K562 (cell line): ENCODE results near the gene JMJD1C. TPM values are rescaled to one million over a fixed set of nuclear protein-coding genes. Genes with fewer than 3 reads are reported as not detected.

Source experiments
- ATAC-seq: fragments of 200-7000 bp; cut with Tn5 transposase; 3 replicates; pipeline ENCODE4 v1.9.1; 2020; ENCODE audit warnings: moderate library complexity
- BruUV-seq: library from RNA; stranded (reverse); fragments of 400-500 nt; replicated peaks from 2 replicates; lab custom pipeline; 2021; lab: Mats Ljungman, UMichigan
- CTCF ChIA-PET: fragments of 300-600 bp; formaldehyde crosslinking; extraction: SDS; loops from one replicate; lab custom pipeline; 2021; ENCODE audit warnings: low intra/inter-chr PET ratio; lab: Yijun Ruan, JAX
- POLR2A ChIA-PET: fragments of 300-600, 350-650 bp; sonication (Branson Sonifier 250); formaldehyde crosslinking; extraction: SDS; loops from one replicate; lab custom pipeline; 2021; ENCODE audit warnings: antibody characterized with exemption, inconsistent platforms; lab: Yijun Ruan, JAX
- DNase-seq, 4 experiments: peaks; one replicate each; pipeline versions ENCODE4 v3.0.0 to v3.0.0-alpha.2; 2011 to 2018; ENCODE audit warnings: low spot score in 3 of 4, mixed read lengths in 3 of 4; ENCODE audit errors: extremely low read depth in 1 of 4
- FAIRE-seq: peaks from 2 replicates; lab custom pipeline; 2011; peaks lifted over from hg19 to GRCh38; lab: Jason Lieb, UNC
- H2AFZ ChIP-seq: 2 replicates; pipeline ENCODE4 v1.6.0; 2011; ENCODE audit warnings: low read depth, low read length, control low read depth, inconsistent platforms
- H3K27ac ChIP-seq: fragments of 200-600 bp; 3 replicates; pipeline ENCODE4 v1.8.0; 2011; ENCODE audit warnings: low read depth, mild to moderate bottlenecking, control low read depth, inconsistent platforms, low read length, moderate library complexity, mixed read lengths; ENCODE audit errors: extremely low read depth
- H3K27me3 ChIP-seq, 2 experiments: fragments of 300-600 bp in 1 of 2; 2 replicates in 1 of 2; 3 replicates in 1 of 2; pipeline versions ENCODE4 v1.6.0 to v1.8.0; 2011; ENCODE audit warnings: inconsistent platforms in 2 of 2, low read length in 2 of 2, mild to moderate bottlenecking in 1 of 2, mixed read lengths in 1 of 2, moderate library complexity in 1 of 2; ENCODE audit not compliant: control insufficient read depth in 2 of 2, insufficient read depth in 2 of 2
- H3K36me3 ChIP-seq: fragments of 300-600 bp; 3 replicates; pipeline ENCODE4 v1.8.0; 2011; ENCODE audit warnings: mild to moderate bottlenecking, low read length, inconsistent platforms; ENCODE audit not compliant: control insufficient read depth, insufficient read depth
- H3K4me1 ChIP-seq, 2 experiments: fragments of 200-600 bp in 1 of 2; replicated peaks in 1 of 2; 2 replicates in 1 of 2; 3 replicates in 1 of 2; pipeline versions ENCODE4 v1.5.1 to v1.8.0; 2011; ENCODE audit warnings: inconsistent platforms in 2 of 2, low read length in 2 of 2, mild to moderate bottlenecking in 1 of 2, mixed read lengths in 1 of 2, moderate library complexity in 1 of 2; ENCODE audit not compliant: control insufficient read depth in 2 of 2, insufficient read depth in 2 of 2
- H3K4me2 ChIP-seq: 2 replicates; pipeline ENCODE4 v1.6.1; 2011; ENCODE audit warnings: low read length, control low read depth, inconsistent platforms, mixed read lengths; ENCODE audit not compliant: insufficient read depth
- H3K4me3 ChIP-seq: fragments of 200-600 bp; sonication (generic), shearing (Covaris generic); 2 replicates; pipeline ENCODE4 v1.5.1; 2016; ENCODE audit warnings: control low read depth, inconsistent platforms
- H3K79me2 ChIP-seq: fragments of 200-600 bp; 3 replicates; pipeline ENCODE4 v1.8.0; 2011; ENCODE audit warnings: low read length, inconsistent platforms; ENCODE audit not compliant: control insufficient read depth, insufficient read depth
- H3K9ac ChIP-seq, 2 experiments: 2 replicates each; pipeline versions ENCODE4 v1.6.0 to v1.6.1; 2011; ENCODE audit warnings: low read depth in 2 of 2, low read length in 2 of 2, control low read depth in 1 of 2, inconsistent platforms in 1 of 2, mild to moderate bottlenecking in 1 of 2, mixed read lengths in 1 of 2; ENCODE audit not compliant: insufficient read depth in 1 of 2
- H3K9me1 ChIP-seq: one replicate; pipeline ENCODE4 v1.6.0; 2011; ENCODE audit warnings: inconsistent platforms, mild to moderate bottlenecking, low read length, moderate library complexity; ENCODE audit not compliant: control insufficient read depth, insufficient read depth
- H3K9me3 ChIP-seq: replicated peaks from 2 replicates; pipeline ENCODE4 v1.5.1; 2011; ENCODE audit warnings: low read depth, low read length, inconsistent platforms; ENCODE audit not compliant: control insufficient read depth, insufficient read depth
- H4K20me1 ChIP-seq: replicated peaks from 2 replicates; pipeline ENCODE4 v1.6.1; 2011; ENCODE audit warnings: low read length, inconsistent platforms, mixed read lengths; ENCODE audit not compliant: control insufficient read depth, insufficient read depth
- CBX5 ChIP-seq: IDR thresholded peaks from 2 replicates; pipeline ENCODE4 v1.6.1; 2014; ENCODE audit warnings: low read depth, borderline replicate concordance
- CEBPG ChIP-seq, 3 experiments: fragments of 200-800 bp in 1 of 3; sonication (Bioruptor generic) in 1 of 3; sonication (generic) in 1 of 3; formaldehyde crosslinking in 1 of 3; IDR thresholded peaks in 2 of 3; conservative IDR thresholded peaks in 1 of 3; 2 replicates each; pipeline versions ENCODE4 v1.6.1 to v1.8.0; 2016 to 2022; ENCODE audit warnings: missing compliant biosample characterization in 2 of 3, missing genetic modification characterization in 2 of 3, mild to moderate bottlenecking in 1 of 3, missing genetic modification reagents in 1 of 3
- CHD1 ChIP-seq: fragments of 200-600 bp; sonication (generic); IDR thresholded peaks from one replicate; pipeline ENCODE4 v1.6.1; 2012; ENCODE audit warnings: mild to moderate bottlenecking, moderate library complexity, low read length, inconsistent platforms
- POLR2G ChIP-seq: fragments of 200-400 bp; formaldehyde crosslinking; IDR thresholded peaks from 2 replicates; pipeline ENCODE4 v1.6.1; 2017; ENCODE audit warnings: low read depth, mild to moderate bottlenecking, antibody characterized with exemption, low read length, moderate library complexity
- TAL1 ChIP-seq: fragments of 450-650 bp; IDR thresholded peaks from 2 replicates; pipeline ENCODE4 v1.6.1; 2016; ENCODE audit warnings: mild to moderate bottlenecking
- ZNF408 ChIP-seq: fragments of 250-450 bp; sonication (Bioruptor Pico); IDR thresholded peaks from 2 replicates; pipeline ENCODE4 v1.4.0; 2020; ENCODE audit warnings: low read depth, mild to moderate bottlenecking, moderate library complexity
- ZNF699 ChIP-seq: fragments of 250-450 bp; sonication (Bioruptor Pico); IDR thresholded peaks from 2 replicates; pipeline ENCODE4 v1.8.0; 2021; ENCODE audit warnings: mild to moderate bottlenecking, moderate library complexity; ENCODE audit not compliant: insufficient replicate concordance
- WGBS: fragments of 100-300 bp; shearing (Covaris generic); methylation state at CpG from one replicate; pipeline ENCODE4 v1.1.6; 2016; ENCODE audit warnings: low coverage, mixed read lengths; ENCODE audit not compliant: insufficient coverage; ENCODE audit errors: missing lambda C conversion rate; 5-methylcytosine and 5-hydroxymethylcytosine counted together
- in situ Hi-C: fragments of 300-500 bp; cut with MboI; formaldehyde crosslinking; loops from 4 replicates; pipeline ENCODE4 v1.15.0; 2018; ENCODE audit warnings: inconsistent platforms, mixed read lengths
- intact Hi-C: fragments of 100-400 bp; cut with micrococcal nuclease; formaldehyde crosslinking; loops from 2 replicates; pipeline ENCODE4 v1.14.2; 2022
- polyA plus RNA-seq, 8 experiments: library from polyadenylated mRNA; depleted of rRNA in 4 of 8; stranded (reverse) in 5 of 8; unstranded in 3 of 8; fragments of >200 nt; fragmentation: Nextera tagmentation in 2 of 8; fragmentation: Illumina TruSeq in 1 of 8; extraction: Ambion mirVana in 2 of 8; extraction: Trizol in 1 of 8; gene quantifications; 2 replicates each; pipeline versions ENCODE4 v1.2.1 to v1.2.3, GENCODE V29; 2011 to 2014; ENCODE audit warnings: inconsistent platforms in 1 of 8, missing spikeins in 1 of 8
- total RNA-seq, 7 experiments: library from RNA; depleted of rRNA in 6 of 7; stranded (reverse); fragments of >200 nt in 6 of 7; fragmentation: Illumina TruSeq in 2 of 7; extraction: Trizol in 2 of 7; gene quantifications; 2 replicates each; pipeline versions ENCODE4 v1.2.1 to v1.2.3, GENCODE V29; 2011 to 2021; ENCODE audit warnings: low replicate concordance in 1 of 7
- TF ChIP-seq, protein P1 (sequence below): fragments of 250-450 bp; sonication (Bioruptor Pico); IDR thresholded peaks from 2 replicates; pipeline ENCODE4 v1.5.0; 2020; ENCODE audit warnings: mild to moderate bottlenecking, borderline replicate concordance
- TF ChIP-seq, protein P2 (sequence below): fragments of 250-450 bp; sonication (Bioruptor Pico); IDR thresholded peaks from 2 replicates; pipeline ENCODE4 v1.8.0; 2022; ENCODE audit warnings: inconsistent platforms

The JMJD1C gene
- total and polyA plus RNA-seq, 9 of the 15 experiments (the other 6 are each of a cell fraction or from before 2014, with no cell fraction given): 25.3 to 68.0 (median 47.2) TPM

DNA sequence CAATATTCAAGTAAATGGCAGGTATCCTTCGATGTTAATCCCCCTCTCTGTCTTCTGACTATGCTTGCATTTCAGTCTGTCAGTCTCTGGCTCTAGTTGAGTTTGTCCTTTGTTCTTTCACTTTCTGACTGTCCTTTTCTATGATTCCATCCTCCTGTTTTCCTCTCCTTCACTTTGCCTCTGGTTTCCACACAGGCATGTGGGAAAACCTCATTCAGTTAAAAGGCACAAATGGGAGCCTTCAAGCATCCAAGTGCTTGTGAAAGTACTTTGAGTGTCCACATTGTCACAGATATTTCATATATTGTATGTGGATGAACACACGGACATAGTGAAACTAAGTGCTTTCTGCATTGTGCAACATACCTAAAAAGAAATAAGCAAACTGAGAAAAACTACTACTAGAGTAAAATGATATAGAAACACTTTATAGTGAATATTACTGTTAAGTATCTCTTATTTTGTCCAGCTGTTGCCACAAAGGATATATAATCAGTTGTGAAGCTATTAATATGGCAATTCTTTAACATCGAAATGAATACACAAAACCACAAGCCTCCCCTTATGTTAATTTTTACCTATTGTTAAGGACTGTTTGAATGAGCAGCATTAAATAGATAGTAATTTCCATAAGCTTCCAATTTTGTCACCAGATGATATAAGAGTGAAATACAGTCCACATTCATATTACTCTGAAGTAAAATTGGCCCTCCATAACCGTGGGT is 260.9 kb downstream of the JMJD1C start:
- ChIA-PET CTCF (no interaction called here), POLR2A (interaction anchor here (0.9 kb wide), 1 partner anchor 18 kb away, joined by 3 read pairs; no protein-coding TSS in a partner anchor)
- ATAC-seq (no peak; the same call in 2 of the 3 replicates), FAIRE-seq (no peak), DNase-seq (no peak)
- in situ Hi-C loops: loop anchor here (25.0 kb wide), 1 partner anchor 432 kb away; no protein-coding TSS in a partner anchor
- 84% methylated on average over 4 of the region's 4 CpGs for WGBS
- no peak overlapping the region for H3K27ac ChIP-seq
- BruUV-seq: no TSS peak
- H3K9ac ChIP-seq: no peak overlapping the region
- H3K36me3 ChIP-seq: peaks cover 73% of the 10 kb centered on the region
- H4K20me1 ChIP-seq: no peaks in the 10 kb centered on the region
- no peaks in the 10 kb centered on the region for H3K9me1 ChIP-seq
- no peaks in the 10 kb centered on the region for H3K9me3 ChIP-seq
- TF ChIP-seq CEBPG (CRISPR knock-in tag; IDR thresholded peaks at IDR 0.05) (no peak), CEBPG (tag; conservative IDR thresholded peaks at IDR 0.05 in 1 of 2, IDR thresholded peaks at IDR 0.05 in 1 of 2) (0 out of 4 replicates have a peak, but pooled peaks of 1 of the 2 experiments have one; percentile 16), ZNF699 (no peak)
- no peak overlapping the region for H2AFZ ChIP-seq
- no peaks in the 10 kb centered on the region for H3K27me3 ChIP-seq
- intact Hi-C loops: no loop called here
- H3K79me2 ChIP-seq: peaks cover 7% of the 10 kb centered on the region; the same call in 2 of the 3 replicates
- H3K4me3 ChIP-seq: no peak overlapping the region
- no peaks in the 10 kb centered on the region for H3K4me1 ChIP-seq
- H3K4me2 ChIP-seq: no peak overlapping the region

DNA sequence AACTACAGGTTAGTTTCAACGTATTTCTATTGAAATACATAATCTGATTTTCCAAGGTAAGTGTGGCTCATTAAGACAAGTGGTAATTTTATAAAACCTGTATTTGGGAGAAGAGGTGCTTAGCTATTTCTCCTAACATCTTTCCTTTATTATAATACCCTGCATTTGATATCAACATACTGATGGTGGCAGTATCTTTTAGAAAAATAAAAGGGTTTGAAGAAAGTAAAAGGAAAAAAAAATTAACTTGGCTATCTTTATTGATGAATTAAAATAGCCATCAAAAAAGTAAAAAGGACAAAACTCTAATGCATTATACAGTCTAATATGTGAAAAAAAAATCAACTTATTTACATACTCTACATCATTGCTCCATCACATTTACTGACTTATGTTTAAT is 264.7 kb downstream of the JMJD1C start:
- CTCF ChIA-PET: no interaction called here
- H4K20me1 ChIP-seq: no peaks in the 10 kb centered on the region
- no peak overlapping the region for H3K9ac ChIP-seq
- no TSS peak for BruUV-seq
- FAIRE-seq (no peak), ATAC-seq (no peak), DNase-seq (no peak)
- H3K4me2 ChIP-seq: no peak overlapping the region
- H3K9me1 ChIP-seq: no peaks in the 10 kb centered on the region
- H3K27me3 ChIP-seq: no peaks in the 10 kb centered on the region
- H3K79me2 ChIP-seq: no peaks in the 10 kb centered on the region
- H3K27ac ChIP-seq: no peak overlapping the region
- 0% methylated on average over 1 of the region's 1 CpG for WGBS
- POLR2A ChIA-PET: interaction anchor here (0.6 to 1.2 kb wide), 3 partner anchors 13 to 338 kb away, joined by 3 read pairs; no protein-coding TSS in a partner anchor
- no peaks in the 10 kb centered on the region for H3K9me3 ChIP-seq
- no peaks in the 10 kb centered on the region for H3K4me1 ChIP-seq
- no peak overlapping the region for H2AFZ ChIP-seq
- in situ Hi-C loops: loop anchor here (25.0 kb wide), 1 partner anchor 436 kb away; no protein-coding TSS in a partner anchor
- intact Hi-C loops: no loop called here
- no peak overlapping the region for H3K4me3 ChIP-seq
- H3K36me3 ChIP-seq: peaks cover 70% of the 10 kb centered on the region
- TF ChIP-seq POLR2G: no peak
- TF ChIP-seq, protein P1, sequence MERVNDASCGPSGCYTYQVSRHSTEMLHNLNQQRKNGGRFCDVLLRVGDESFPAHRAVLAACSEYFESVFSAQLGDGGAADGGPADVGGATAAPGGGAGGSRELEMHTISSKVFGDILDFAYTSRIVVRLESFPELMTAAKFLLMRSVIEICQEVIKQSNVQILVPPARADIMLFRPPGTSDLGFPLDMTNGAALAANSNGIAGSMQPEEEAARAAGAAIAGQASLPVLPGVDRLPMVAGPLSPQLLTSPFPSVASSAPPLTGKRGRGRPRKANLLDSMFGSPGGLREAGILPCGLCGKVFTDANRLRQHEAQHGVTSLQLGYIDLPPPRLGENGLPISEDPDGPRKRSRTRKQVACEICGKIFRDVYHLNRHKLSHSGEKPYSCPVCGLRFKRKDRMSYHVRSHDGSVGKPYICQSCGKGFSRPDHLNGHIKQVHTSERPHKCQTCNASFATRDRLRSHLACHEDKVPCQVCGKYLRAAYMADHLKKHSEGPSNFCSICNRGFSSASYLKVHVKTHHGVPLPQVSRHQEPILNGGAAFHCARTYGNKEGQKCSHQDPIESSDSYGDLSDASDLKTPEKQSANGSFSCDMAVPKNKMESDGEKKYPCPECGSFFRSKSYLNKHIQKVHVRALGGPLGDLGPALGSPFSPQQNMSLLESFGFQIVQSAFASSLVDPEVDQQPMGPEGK (CRISPR knock-in tag): no peak
- TF ChIP-seq, protein P2, sequence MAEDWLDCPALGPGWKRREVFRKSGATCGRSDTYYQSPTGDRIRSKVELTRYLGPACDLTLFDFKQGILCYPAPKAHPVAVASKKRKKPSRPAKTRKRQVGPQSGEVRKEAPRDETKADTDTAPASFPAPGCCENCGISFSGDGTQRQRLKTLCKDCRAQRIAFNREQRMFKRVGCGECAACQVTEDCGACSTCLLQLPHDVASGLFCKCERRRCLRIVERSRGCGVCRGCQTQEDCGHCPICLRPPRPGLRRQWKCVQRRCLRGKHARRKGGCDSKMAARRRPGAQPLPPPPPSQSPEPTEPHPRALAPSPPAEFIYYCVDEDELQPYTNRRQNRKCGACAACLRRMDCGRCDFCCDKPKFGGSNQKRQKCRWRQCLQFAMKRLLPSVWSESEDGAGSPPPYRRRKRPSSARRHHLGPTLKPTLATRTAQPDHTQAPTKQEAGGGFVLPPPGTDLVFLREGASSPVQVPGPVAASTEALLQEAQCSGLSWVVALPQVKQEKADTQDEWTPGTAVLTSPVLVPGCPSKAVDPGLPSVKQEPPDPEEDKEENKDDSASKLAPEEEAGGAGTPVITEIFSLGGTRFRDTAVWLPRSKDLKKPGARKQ (CRISPR knock-in tag): no peak
- TF ChIP-seq TAL1: no peak
- TF ChIP-seq CBX5: no peak
- TF ChIP-seq CHD1: no peak
- no peak for TF ChIP-seq ZNF408 (CRISPR knock-in tag)
